Activated gamma-delta T cell treated with Interleukin-2 at 50 U/mL for 16 hours (primary cell): ENCODE measurements around the gene AVL9.
"Not testable (repeated sequence)": the region's sequence is repeated elsewhere in the genome, so short reads cannot be mapped to it uniquely, and the experiment has no call there.

ENCODE experiments used
- DNase-seq: peaks from one replicate; pipeline ENCODE4 v3.0.0-alpha.2; 2020

The AVL9 gene

DNA sequence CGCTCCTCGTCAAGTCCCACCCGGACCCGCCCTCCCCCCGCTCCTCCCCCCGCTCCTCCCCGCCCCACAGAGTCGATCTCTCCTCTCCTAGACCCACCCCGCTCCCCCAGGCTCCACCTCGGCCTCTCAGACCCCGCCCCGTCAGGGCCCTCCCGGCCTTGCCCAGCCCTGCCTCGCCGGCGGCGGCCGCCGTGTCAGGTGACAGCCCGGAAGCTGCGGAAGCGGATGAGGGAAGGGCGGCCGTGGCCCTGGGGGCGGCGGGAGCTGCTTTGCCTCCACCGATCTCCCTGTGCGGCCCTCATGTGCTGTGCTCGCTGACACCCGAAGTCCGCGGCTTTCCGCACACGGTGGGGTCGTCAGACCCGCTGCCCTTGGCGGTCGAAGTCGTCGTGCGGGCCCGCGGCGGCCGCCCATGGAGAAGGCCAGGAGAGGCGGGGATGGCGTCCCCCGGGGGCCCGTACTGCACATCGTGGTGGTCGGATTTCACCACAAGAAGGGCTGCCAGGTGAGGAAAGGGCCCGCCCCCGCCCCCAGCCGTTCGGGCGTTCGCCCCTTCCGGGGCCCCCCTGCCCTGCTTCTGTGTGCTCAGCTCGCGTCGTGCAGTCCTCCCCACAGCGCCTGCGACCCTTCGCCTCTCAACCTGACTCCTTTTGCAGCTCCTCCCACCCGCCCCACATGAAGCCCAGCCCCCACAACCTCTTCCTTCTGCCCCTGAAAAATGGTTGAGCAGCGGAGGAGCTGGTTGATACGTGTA lies at the start of gene AVL9:
TSS of gene AVL9 (plus strand) at position 192 of the 754 bp plus-strand sequence. CDS start at position 413, 221 bp downstream.
- peak; percentile 99 for DNase-seq

DNA sequence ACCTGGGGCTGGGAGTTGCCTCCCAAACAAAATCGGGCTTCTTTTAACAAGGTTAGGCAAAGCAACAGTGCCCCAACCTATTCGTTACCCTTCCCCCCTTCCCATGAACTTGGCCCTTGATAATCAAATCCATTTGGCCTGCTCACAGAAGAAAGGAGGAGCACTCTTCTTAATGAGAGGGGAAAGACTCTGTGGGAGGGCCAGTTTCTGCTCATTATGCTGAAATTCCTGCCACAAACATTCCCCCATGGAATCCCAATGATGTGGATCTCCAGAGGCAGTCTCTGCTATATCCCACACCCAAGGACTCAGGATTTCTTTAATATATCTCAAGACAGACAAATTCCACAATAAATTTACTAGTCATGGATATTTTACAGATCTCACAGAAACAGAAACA lies 48.1 kb upstream of the AVL9 start:
- DNase-seq: no peak

DNA sequence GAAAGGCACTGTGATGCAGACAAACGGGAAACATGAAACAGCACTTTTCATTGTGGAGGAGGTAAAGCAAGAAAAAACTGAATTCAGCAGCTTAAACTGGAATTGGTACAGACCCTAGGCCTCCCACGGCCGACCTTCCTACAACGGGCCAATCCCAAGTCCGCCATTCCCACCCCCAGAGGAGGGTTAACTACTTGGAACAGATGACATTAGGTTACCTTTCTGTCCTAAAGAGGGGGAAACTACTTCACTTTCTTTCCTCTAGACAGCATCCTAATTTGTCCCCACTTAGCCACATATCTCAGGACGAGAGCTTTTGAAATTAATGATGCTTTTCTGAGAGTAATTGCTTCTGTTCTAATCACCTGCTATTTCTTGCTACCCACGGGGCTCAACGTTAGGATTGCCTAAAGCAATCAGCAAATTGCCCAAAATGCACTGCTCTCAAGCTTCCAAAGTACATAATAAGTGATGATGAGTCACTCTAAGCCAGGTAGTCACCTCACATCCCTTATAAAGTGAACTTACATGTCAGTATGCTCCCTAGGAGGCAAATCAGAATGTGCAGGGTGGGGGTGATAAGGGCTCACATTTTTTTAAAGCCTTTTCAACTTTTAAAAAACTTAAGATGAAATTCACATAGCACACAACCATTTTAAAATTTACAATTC lies 41.8 kb upstream of the AVL9 start:
- no peak for DNase-seq

DNA sequence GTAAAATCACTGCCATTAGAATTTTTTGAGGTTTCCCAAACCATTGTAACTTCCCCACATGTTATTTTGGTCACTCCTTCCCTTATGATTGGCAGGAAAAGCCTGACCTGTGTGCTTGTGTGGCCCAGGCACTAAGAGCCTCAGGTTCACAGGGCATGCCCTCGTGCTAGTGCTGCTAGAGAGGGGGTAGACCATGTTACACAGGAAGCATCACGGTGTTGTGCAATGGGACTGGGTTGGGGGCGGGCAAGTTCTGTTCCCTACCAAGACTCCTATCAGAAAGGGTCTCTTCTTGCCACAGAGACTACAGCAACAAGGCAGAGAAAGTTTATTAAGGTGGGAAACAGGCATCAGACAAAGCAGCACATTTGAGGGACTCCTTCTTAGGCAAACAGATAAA lies 37.3 kb upstream of the AVL9 start:
- no peak for DNase-seq

DNA sequence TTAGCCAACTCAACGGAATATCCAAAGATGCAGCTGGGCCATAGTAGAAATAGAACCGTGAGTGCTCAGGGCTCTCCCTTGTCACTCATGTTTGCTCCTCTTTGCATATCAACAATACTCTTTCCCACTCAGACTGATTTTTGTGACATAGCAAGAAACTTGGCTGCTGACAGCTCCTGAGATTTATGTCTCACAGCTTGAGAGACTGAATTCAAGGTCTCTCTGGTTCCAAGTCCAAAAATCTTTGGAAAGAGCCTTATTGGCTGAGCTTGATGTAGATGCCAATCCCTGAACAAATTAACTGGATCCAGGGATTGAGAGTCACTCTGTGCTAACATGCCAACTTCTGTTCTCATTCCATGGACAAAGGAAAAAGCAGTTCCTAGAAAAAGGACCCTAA lies 35.5 kb upstream of the AVL9 start:
- DNase-seq: no peak

DNA sequence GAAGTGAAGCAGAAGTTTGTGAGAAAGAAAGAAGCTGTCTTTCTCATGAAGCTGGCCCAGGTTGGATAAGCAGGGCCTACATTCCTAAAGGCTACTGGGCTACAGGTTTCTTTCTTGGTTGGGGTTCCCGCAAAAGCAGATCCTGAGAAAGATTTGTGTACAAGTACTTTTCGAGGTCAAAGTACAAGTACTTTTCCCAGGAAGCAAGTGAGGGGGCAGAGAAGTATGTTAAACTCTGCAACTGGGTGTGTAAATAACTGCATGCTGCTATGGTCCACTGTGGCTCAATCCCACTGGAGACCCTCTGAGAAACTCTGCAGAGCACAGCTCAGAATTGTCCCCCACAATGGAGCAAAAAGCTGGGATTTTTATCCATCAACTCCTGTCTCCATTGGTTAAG lies 33.8 kb upstream of the AVL9 start:
- DNase-seq: no peak

DNA sequence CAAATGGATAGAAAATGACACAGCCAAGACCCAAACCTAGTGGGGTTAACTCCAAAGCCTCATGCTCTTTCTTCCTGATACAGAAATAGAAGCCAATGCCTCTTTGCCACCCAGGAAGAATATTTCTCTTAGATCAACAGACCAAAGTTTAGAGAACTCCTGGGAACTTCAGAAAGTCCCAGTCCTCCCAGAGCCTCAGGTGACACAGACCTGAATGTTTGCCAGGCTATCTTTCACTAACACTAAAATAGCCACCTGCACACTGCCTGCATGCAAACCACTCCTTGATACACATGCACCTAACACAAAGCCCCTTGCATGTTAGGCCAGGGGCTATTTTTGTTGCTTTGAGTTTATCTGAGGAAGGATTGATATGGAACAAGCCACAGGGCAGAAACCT lies 32.8 kb upstream of the AVL9 start:
- no peak for DNase-seq

DNA sequence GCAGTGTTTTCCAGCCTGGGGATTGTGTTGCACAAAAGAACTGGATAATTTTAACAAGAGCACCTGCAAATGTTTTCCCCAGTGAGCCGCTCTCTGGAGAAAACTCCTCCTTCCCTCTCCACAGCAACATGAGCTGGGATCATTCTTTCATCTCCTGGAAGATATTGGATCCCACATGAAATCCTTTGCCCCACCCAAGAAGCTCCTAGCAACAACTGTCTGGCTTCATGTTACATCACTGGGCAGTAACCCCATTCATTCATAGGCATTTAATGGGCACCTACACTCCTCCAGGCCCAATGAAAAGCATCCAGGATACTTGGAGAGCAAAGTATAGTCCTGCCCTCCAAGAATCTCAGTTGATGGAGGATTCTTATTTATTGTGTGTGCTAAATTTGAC lies 32.3 kb upstream of the AVL9 start:
- no peak for DNase-seq

DNA sequence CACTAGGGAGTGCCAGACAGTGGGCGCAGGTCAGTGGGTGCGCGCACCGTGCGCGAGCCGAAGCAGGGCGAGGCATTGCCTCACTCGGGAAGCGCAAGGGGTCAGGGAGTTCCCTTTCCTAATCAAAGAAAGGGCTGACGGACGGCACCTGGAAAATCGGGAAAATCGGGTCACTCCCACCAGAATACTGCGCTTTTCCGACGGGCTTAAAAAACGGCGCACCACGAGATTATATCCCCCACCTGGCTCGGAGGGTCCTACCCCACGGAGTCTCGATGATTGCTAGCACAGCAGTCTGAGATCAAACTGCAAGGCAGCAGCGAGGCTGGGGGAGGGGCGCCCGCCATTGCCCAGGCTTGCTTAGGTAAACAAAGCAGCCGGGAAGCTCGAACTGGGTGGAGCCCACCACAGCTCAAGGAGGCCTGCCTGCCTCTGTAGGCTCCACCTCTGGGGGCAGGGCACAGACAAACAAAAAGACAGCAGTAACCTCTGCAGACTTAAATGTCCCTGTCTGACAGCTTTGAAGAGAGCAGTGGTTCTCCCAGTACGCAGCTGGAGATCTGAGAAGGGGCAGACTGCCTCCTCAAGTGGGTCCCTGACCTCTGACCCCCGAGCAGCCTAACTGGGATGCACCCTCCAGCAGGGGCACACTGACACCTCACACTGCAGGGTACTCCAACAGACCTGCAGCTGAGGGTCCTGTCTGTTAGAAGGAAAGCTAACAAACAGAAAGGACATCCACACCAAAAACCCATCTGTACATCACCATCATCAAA lies 30.5 kb upstream of the AVL9 start:
- DNase-seq: not testable (repeated sequence)

DNA sequence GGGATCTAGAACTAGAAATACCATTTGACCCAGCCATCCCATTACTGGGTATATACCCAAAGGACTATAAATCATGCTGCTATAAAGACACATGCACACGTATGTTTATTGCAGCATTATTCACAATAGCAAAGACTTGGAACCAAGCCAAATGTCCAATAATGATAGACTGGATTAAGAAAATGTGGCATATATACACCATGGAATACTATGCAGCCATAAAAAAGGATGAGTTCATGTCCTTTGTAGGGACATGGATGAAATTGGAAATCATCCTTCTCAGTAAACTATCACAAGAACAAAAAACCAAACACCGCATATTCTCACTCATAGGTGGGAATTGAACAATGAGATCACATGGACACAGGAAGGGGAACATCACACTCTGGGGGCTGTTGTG lies 25.3 kb upstream of the AVL9 start:
- DNase-seq: not testable (repeated sequence)

DNA sequence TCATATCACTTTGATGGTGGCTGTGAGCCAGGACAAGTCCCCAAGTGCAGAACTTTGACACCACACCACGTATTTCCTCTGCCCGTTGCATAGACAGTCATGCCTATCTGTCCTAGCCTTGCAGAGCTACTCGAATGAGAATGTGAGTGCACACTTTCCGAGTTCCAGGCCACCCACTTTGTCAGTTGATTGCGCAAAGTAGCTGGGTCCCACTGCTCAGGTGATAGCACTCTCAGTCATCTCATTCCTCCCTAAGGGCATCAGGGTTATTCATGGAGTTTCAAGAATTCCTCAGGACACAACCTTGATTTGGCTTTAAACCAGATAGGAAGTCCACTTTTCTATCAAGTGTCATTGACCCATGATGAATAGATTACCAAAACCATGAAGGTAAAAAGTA lies 24.4 kb upstream of the AVL9 start:
- DNase-seq: no peak

DNA sequence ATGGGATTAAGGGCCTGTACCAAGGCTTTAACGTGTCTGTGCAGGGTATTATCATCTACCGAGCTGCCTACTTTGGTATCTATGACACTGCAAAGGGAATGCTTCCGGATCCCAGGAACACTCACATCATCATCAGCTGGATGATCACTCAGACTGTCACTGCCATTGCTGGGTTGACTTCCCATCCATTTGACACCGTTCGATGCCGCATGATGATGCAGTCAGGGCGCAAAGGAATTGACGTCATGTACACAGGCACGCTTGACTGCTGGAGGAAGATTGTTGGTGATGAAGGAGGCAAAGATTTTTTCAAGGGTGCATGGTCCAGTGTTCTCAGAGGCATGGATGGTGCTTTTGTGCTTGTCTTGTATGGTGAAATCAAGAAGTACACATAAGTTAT lies 23.3 kb upstream of the AVL9 start:
- DNase-seq: no peak

DNA sequence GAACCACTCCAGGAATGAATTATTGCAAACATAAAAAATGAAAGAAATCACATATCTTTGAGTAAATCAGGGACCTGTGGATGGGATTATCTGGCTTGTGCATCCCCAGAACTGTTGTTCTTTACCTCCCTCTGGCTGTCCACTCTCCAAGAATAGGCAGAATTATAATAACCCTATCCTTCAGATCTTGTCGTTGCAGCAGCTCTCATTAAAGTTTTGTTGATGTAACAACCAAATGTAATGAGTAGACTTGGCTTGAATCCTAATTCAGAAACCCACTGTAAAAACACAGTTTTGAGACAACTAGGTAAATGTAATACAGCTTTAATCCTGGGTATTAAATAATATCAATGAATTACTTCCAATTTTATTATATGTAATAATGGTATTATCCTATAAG lies 21.3 kb upstream of the AVL9 start:
- no peak for DNase-seq

DNA sequence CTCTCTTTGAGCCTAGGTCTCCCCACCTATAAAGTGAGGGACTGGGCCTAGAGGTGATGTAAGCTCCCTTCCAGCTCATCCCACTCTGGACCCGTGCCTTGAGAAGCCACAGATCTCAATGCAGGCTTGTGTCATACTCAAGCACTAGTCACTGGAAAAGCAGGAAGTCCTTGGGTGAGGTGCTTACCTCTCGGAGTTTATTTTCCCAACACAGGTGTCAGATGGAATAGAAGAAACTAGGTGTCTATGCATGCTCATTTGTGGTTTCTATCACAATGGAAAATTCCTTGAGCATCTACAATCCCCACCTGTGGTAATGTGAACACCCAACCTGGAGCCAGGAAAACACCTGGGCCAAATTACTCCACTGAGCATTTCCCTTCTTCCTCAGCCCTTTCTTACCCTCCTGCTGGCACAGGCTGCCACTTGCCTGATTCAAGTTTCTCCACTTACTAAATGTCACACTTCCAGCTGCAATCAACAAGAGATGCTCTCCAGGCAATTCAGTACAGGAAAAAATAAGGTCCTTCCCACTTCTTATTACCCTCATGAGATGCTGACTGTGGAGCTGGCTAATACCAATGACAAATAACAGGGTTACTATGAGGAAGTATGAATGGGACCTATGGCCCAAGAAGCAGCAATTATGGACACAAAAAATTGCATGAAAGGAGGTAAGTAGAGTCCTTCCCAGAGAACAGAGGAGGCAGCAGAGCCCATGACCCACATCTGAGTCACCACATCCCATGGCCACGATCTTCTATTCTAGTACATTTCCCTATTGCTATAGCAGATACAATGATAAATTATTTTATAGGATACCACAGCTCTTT lies 18.3 kb upstream of the AVL9 start:
- DNase-seq: no peak

DNA sequence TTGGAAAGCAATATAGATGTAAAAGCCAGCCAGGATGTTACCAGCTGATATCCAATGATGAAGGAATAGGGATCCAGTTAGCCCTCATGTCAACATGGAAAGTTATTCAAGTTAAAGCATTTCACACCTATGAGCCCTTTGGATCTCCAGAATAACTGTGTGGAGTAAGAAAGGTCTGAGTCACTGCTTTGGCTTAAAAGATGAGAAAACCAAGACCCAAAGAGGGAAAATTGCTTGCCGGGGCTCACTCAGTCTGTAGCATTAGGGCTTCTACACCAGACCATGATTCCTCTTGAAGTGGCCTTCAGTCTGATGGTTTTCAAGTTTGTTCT lies 17.7 kb upstream of the AVL9 start:
- no peak for DNase-seq

DNA sequence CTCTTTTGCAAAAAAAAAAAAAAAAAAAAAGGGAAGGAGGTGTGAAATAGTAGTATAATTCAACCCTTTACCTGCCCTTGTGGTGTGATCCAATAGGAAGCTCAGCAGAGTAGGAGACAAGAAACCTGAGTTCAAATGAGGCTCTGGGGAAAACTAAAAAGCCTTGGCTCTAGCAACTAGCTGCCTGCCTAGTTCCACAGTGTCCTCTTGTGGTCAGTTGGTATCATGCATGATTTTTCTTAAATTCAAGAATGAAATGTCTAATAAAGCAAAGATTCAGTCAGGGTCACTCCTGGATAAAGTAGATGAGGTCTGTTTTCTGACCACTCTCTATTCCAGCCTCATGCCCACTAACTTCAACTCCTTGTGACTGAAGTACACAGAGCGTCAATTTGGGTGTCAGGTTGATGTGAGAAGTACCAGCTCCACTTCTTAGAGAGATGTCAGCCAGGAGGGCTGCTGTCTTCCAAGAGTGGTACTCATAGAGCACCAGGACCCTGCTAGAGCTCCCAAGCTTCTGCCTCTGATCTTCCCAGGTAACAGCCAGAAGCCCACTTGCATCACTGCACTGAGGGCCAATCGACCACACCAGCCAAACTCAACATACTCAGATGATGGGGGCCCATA lies 15.6 kb upstream of the AVL9 start:
- DNase-seq: no peak

DNA sequence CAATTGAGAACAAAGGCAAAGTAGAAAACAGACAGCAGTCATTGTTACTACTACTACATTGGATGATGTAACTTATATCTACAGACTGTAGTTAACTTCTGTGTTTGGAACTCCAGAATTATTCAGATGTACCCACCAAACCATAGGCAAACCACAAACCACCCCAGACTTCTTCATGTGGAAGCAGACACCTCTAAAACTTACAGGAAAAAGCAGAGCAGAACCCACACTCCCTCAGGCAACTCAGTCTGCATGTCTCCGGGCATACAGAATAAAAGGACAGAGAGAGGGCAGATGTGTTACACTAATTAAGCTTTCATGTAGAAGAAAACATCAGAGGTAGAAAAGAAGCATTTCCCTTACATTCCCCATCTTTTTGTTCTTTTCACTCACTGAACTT lies 14.1 kb upstream of the AVL9 start:
- no peak for DNase-seq

DNA sequence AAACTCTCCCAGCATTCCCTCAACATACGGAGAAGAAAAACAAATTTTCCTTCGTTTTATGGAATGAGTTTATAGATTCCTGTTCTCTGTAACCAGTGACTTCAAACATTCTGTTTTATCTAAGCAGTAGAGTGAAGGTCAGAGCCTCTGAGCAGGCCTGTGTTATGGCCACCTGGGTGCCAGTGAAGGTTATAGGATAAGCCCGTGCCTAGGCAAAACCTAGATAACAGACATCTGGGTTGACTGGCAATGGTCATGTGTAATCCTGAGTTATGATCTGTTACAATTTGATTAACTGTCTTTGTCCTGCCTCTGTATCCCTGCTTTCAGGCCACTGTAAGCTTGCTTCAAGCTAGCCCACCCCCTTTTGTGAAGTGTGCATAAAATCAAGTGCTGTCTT lies 13.4 kb upstream of the AVL9 start:
- no peak for DNase-seq

DNA sequence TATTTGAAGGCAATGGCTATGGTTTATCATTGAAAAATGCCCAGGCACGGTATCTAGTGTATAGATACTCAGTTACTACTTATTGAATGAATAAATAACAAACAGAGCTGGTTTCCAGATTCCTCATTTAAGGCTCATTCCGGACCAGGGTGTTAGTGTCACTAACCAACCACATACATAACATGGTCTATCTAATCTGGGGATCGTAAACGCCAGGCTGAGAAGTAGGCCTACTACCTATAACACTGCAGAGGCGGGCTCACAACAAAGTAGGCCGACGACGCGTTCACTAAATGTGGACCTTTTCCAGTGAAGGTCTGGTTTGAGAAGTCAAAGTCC lies 5.5 kb upstream of the AVL9 start:
- no peak for DNase-seq

DNA sequence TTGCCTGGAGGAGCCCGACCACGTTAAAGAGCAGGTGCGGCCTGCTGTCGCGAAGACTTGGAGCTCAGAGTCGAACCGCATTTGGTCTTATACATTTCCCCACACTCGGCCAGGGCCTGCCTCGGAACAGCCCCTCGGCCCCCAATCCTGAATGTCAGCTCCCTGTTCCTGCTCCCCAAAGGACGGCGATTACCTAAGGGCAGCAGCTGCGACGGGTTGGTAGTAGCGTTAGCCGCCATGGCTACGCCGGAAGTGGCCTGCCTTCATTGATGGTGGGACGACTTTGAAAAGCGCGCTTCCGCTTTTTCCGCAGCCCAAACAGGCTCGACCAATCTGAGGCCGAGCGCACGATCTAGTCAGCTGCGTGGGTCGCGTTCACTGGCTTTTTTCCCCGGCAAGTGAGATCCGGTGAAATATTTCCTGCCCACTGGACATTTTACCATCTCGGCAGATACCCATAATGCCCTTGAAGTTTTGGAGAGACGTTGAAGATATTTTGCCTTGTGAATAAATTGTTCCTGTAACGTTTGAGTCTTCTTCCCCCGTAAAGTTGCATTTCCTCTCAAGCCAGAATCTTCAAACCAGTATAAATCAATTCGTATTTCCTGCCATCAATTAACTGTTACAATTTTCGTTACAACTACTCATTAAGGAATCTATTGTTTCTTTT lies 5.0 kb upstream of the AVL9 start, which contains the start of gene LSM5:
TSS of gene LSM5 (minus strand) at position 254 of the 670 bp plus-strand sequence. CDS start at position 239, 15 bp downstream.
- peak; percentile 84 for DNase-seq

DNA sequence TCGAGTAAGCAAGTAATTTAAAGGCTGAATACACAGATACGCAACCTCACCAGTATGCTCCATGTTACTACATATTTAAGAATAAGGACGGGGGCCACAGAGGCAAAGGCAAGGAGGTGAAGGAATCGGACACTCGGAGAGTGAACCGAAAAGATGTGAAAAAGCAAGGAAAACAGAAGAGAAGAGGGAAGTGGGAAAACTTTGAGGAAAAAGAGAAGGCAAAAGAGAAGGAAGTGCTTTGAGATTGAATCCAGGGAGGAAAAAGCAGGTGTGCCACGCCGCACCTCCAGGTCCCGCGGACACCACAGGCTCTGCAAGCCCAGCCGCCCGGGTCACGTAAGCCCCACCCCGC lies 367 bp upstream of the AVL9 start:
- no peak for DNase-seq
